HG03060 (cell line): ENCODE results near the gene WRAP53.

Experiments
- ATAC-seq: cut with Tn5 transposase; IDR thresholded peaks from one replicate; pipeline ENCODE4 v1.9.1; 2021; ENCODE audit warnings: low read depth, moderate number of reproducible peaks; ENCODE audit not compliant: unreplicated experiment

Gene WRAP53

GRCh38 chr17:7737601-7738000, 49.3 kb downstream of the WRAP53 start:
- no peak for ATAC-seq

GRCh38 chr17:7739746-7740145, 51.5 kb downstream of the WRAP53 start:
- ATAC-seq: no peak

DNA sequence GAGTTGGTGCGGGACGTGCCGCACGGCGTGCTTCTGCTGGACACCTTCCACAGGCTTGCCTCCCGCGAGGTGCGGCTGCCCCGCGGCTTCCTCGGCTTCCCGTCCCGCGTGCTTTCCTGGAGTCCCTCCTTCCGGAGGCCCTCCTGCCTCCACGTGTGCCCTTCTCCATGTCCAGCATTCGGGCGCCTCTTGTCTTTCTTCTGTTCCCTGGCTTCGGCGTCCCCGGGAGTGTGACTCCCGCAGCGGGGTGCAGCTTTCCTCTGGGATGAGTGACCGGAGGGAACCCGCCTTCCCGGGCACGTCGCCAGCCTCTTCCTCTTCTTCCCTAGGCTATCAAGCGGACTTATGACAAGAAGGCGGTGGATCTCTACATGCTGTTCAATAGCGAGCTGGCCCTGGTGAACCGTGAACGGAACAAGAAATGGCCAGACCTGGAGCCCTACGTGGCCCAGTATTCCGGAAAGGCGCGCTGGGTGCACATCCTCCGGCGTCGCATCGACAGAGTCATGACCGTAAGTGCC, 52.3 kb downstream of the WRAP53 start:
- ATAC-seq: no peak

- no peak for ATAC-seq
These were observed 54.5 kb downstream of the WRAP53 start for GRCh38 chr17:7742729-7743128.

- no peak for ATAC-seq
These were observed 56.1 kb downstream of the WRAP53 start for GRCh38 chr17:7744416-7744815.

- no peak for ATAC-seq
These were observed 57.6 kb downstream of the WRAP53 start for GRCh38 chr17:7745748-7746470.

DNA sequence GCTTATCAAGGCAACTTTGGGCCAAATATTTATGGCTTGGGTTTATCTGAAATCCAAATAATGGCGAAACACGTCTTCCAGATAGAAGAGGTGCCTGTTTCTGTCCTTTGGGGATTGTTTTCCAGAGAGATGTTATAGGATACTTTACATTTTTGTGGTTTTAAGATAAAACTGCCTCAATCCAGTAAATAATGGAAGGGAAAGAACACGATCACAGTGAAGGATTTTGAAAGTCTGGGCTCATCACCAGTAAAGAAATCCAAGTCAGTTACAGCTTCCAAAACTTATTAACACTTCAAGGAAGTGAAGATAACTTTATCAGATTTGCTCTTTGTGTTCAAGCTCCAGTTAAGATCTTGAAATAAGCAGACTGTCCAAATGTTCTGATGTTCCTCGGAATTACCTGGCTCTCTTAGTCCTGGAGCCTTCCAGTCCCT, 59.4 kb downstream of the WRAP53 start:
- no peak for ATAC-seq

GRCh38 chr17:7748076-7748775, 59.9 kb downstream of the WRAP53 start:
- no peak for ATAC-seq

DNA sequence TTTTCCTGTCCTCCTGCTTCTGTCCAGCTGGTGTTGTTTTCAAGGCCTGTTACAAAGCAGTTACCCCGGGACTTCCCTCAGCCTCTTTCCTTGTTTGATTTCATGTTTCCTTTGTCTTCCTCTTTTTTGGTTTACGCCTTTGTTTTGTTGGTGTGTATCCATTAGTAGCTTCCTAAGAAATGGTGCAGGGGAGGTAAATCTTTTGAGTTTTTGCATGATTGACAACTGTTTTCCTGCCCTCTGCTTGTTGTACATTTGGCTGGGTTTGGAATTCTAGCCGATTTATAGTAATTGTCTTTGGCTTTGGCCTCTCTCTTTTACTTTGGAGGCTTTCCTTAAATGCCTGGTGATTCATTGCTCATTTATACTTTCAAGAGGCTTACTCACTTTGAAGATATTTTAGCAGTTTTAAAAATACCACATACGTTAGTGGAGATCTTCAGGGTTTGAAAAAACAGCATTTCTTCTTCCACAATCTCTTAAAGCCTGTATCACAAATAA, 62.1 kb downstream of the WRAP53 start:
- no peak for ATAC-seq
